Measurements from ENCODE around the gene GULP1. TPM values are rescaled to one million over a fixed set of nuclear protein-coding genes. Genes with fewer than 3 reads are reported as not detected.
"Not testable (repeated sequence)": the region's sequence is repeated elsewhere in the genome, so short reads cannot be mapped to it uniquely, and the experiment has no call there.

The GULP1 gene
- total RNA-seq, 1 experiment from 2014 or later, result 163 TPM

DNA sequence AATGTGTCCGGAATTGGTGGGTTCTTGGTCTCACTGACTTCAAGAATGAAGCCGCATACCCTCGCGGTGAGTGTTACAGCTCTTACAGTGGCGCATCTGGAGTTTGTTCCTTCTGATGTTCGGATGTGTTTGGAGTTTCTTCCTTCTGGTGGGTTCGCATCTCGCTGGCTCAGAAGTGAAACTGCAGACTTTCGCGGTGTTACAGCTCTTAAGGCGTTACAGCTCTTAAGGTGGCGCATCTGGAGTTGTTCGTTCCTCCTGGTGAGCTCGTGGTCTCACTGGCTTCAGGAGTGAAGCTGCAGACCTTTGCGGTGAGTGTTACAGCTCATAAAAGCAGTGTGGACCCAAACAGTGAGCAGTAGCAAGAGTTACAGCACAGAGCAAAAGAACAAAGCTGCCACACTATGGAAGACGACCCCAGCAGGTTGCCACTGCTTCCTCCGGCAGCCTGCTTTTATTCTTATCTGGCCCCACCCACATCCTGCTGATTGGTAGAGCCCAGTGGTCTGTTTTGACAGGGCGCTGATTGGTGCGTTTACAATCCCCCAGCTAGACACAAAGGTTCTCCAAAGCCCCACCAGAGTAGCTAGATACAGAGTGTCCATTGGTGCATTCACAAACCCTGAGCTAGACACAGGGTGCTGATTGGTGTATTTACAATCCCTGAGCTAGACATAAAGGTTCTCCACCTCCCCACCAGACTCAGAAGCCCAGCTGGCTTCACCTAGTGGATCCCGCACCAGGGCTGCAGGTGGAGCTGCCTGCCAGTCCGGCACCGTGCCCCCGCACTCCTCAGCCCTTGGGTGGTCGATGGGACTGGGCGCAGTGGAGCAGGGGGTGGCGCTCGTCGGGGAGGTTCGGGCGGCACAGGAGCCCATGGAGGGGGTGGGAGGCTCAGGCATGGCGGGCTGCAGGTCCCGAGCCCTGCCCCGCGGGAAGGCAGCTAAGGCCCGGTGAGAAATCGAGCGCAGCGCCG lies 314.2 kb downstream of the GULP1 start:
- in situ Hi-C loops (cut with HindIII; ENCODE audit: low sequenced_read_pairs); DNase-seq (ENCODE audit: low spot score): not testable (repeated sequence)

GRCh38 chr2:188606596-188606995 lies 314.9 kb downstream of the GULP1 start:
- in situ Hi-C loops (cut with HindIII; ENCODE audit: low sequenced_read_pairs); DNase-seq (ENCODE audit: low spot score): not testable (repeated sequence)

GRCh38 chr2:188607501-188607900 lies 315.8 kb downstream of the GULP1 start:
- DNase-seq (ENCODE audit: low spot score), result no peak
- in situ Hi-C loops (cut with HindIII; ENCODE audit: low sequenced_read_pairs), result no loop called here

GRCh38 chr2:188609321-188610049 lies 317.8 kb downstream of the GULP1 start:
- no peak for DNase-seq (ENCODE audit: low spot score)
- in situ Hi-C loops (cut with HindIII; ENCODE audit: low sequenced_read_pairs), result no loop called here

- in situ Hi-C loops (cut with HindIII; ENCODE audit: low sequenced_read_pairs), result no loop called here
- no peak for DNase-seq (ENCODE audit: low spot score)
Measured at GRCh38 chr2:188610050-188610444, 318.4 kb downstream of the GULP1 start.

DNA sequence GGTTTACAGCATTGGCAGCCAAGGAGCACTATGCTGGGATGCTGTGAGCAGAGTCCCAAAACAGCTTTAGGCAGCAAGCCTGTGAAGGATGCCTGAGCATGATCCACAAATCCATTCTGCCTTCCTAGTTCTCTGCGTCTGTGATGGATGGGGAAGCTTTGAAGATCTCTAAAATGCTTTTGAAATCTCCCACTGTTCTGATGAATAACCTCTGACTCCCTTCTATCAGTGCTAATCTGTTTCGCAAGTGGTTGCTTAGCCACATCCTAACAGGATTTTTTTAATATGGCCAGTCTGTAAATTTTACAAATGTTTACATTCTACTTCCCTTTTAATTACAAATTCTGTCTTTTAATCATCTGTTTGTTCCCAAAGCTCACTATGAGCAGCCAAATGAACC lies 319.2 kb downstream of the GULP1 start:
- in situ Hi-C loops (cut with HindIII; ENCODE audit: low sequenced_read_pairs), result no loop called here
- no peak for DNase-seq (ENCODE audit: low spot score)

DNA sequence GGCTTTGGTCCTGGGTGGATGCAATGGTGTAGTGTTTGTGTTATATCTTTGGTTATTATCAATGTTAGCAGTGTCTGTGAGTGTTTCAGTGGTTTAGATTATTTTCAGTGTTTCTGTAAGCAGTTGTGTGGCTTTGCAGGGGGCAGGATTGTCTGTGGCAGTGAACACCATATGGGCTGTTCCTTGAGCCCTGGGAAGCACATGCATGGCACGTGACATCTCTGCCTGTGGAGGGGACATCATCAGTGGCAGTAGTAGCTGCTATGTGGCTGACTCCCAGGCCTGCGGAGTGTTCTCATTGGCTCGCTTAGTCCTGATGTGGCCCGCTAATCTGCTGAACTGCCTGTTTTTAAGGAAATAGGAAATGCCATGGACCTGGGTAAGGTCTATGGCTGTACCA lies 327.5 kb downstream of the GULP1 start:
- in situ Hi-C loops (cut with HindIII; ENCODE audit: low sequenced_read_pairs), result no loop called here
- DNase-seq (ENCODE audit: low spot score), result no peak

DNA sequence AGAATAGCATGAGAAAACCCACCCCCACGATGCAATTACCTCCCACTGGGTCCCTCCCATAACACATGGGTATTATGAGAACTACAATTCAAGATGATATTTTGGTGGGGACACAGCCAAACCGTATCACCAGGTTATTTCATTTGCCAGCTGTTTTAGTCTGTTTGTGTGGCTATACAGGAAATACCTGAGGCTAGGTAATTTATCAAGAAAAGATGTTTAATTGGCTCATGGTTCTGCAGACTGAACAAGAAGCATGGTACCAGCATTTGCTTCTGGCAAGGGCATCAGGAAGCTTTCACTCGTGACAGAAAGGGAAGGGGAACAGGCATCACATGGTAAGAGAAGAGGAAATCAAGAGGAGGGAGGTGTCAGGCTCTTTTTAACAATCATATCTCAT lies 329.2 kb downstream of the GULP1 start:
- in situ Hi-C loops (cut with HindIII; ENCODE audit: low sequenced_read_pairs), result no loop called here
- no peak for DNase-seq (ENCODE audit: low spot score)

DNA sequence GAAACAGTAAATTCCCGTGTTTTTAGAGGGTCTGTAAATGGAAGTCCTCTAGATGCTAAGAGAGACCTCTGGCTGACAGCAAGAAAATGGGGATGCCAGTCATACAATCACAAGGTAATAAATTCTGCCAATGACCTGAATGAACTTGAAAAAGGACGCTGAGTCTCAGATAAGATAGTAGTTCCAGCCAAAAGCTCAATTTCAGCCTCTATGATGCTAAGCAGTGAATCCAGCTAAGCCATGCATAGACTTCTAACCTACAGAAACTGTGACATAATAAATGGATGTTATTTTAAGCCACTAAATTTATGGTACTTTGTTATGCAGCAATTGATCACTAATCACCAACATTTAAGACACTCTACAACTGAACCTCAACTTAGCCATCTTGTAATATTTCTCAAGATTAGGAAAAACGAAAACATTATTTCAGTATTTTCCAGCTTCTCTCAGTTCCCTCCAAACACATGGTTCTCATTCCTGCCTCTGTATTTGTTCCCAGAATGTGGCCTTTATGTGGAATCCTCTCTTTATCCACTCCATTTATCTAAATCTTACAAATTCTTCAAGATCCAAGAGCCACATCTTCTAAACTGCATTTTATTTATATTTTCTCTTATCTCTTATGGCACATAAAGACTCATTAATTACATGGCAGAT lies 331.1 kb downstream of the GULP1 start:
- in situ Hi-C loops (cut with HindIII; ENCODE audit: low sequenced_read_pairs), result no loop called here
- DNase-seq (ENCODE audit: low spot score), result no peak

DNA sequence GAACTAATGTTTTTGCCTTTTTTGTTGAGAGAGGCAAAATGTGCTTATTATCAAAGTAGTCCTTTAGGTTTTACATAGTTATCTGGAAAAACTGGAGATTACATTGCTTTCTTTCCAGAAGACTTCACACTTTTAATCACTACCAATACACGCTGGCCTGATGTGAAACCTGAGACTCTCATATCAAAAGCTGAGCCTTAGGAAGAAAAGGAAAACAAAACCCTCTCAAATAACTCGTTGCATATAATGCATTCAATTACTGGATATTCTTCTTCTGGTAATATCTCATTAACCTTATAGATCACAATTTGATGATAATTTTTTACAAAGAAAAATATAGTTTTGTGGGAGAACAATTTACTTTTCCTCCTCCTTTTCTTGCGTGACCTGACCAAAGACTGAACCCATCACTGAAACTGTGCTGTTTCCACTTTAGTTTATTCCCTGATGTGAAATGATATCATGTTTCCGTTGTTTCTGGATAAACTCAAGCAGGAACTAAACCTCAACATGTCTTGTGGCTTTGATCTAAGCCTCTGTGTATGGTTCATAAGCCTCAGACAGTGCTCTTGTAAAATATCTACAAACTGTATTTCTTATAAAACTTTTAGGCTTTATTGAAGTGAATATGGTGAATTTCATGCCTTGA lies 332.4 kb downstream of the GULP1 start:
- in situ Hi-C loops (cut with HindIII; ENCODE audit: low sequenced_read_pairs), result no loop called here
- DNase-seq (ENCODE audit: low spot score), result no peak

DNA sequence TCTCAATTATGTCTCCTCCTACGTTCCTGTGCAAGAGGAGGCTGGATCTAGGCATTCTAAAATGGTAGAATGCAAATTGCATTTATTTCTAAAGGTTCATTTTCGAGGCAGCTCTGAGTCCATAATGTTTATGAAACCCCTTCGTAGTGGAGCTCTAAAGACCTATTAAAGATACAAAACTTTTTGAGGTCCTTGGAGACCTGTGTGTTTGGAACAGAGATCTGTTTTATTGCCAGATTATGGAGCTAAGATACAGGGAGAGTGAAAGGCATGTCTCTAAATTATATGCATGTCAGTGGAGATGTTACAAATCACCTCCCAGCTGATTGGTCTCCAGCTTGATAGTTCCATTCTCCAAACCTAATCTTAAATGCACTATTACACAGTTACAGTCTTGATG lies 335.8 kb downstream of the GULP1 start:
- no peak for DNase-seq (ENCODE audit: low spot score)
- in situ Hi-C loops (cut with HindIII; ENCODE audit: low sequenced_read_pairs), result no loop called here

GRCh38 chr2:188628989-188629752 lies 337.5 kb downstream of the GULP1 start:
- in situ Hi-C loops (cut with HindIII; ENCODE audit: low sequenced_read_pairs), result no loop called here
- no peak for DNase-seq (ENCODE audit: low spot score)

DNA sequence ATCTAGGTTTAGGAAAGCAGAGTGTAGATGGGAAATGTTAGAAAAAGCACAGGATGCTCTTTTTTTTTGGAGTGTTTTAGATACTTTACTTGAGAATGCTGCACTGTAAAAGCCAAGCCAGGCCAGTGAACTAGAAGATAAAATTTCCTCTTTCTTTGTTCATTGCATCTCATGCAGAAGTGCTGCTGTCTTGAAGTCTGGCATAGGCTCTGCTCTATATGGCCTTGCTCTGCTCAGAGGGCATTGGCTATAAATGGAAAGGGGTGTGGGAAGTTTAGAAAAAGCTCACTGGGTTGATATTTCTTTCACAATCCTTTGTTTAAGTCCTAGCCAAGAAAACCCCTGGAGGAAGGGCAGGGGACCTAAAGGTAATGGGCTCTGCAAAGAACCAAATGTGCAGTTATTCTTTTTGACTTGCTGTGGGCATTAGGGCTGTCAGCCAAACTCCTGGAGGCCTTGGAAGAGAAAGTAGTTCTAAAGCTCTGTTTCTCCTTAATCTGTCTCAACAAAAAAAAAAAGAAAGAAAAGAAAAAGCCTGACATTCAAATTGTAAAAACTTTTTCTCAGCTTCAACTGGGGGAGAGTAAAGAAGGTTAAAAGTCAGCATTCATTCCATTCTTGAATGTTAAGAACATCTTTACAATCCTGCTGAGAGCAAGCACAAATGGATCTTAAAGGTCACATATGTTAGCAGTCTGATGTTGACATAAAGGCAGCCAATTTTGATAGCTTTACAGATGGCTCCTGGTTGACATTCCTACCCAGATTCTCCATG lies 338.3 kb downstream of the GULP1 start:
- no peak for DNase-seq (ENCODE audit: low spot score)
- in situ Hi-C loops (cut with HindIII; ENCODE audit: low sequenced_read_pairs), result no loop called here

DNA sequence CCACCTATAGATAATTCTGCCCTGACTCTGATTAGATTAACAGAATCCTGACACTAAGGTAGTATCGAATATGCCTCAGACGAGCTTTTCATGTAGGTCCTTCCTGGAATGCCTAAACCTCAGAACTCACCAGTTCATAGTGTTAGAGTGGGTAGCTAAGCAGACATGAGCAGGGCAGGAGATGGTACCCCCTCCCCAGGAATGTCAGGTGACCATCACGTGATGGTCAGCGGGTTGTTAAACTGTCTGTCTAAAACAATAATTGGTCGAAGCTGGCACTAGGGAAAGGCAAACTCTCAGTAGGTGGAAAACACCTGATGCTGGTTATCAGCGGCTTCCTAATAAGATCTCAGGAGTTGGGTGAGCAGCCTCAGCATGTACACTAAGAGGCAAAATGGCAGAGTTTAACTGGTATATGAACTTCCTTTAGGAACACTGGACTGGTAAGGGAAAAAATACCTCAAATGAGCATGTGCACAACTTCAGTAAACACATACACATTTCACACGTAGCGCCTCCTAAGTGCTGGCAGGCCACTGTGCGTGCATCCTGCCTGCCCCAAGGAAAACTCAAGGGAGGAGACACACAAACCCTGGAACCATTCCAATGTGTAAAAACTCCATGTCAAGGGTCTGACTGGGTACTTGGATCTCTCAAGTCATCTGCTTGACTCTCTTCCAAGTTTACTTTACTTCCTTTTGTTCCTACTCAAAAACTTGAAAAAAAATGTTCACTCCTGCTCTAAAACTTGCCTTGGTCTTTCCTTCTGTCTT lies 339.5 kb downstream of the GULP1 start:
- in situ Hi-C loops (cut with HindIII; ENCODE audit: low sequenced_read_pairs), result no loop called here
- DNase-seq (ENCODE audit: low spot score), result no peak

DNA sequence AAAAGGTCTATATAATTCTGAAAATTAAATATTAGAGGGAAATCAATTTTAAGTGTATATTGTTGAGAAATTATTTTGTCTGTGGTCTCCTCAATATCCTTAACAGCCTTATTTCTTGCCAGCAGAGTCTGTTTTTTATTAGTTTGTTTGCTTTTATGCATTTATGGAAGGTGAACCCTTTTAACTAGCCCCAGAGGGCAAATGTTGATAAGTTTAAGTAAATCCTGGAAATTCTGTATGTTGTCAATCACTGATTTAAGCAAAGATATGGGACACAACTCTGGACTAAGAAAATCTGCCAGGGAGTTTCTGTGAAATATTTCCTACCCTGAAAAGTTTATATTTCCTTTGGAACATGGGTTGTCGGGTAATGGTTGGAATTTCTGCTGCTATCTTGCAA lies 343.0 kb downstream of the GULP1 start:
- in situ Hi-C loops (cut with HindIII; ENCODE audit: low sequenced_read_pairs), result no loop called here
- DNase-seq (ENCODE audit: low spot score), result no peak
